HG02970 (cell line): Measurements from ENCODE around the gene TYRO3.
"Not testable (repeated sequence)": the region's sequence is repeated elsewhere in the genome, so short reads cannot be mapped to it uniquely, and the experiment has no call there.

Source experiments
- ATAC-seq: cut with Tn5 transposase; IDR thresholded peaks from one replicate; pipeline ENCODE4 v1.9.1; 2021; ENCODE audit warnings: mild to moderate bottlenecking, moderate library complexity, moderate number of reproducible peaks; ENCODE audit not compliant: unreplicated experiment, low FRiP score

The TYRO3 gene

DNA sequence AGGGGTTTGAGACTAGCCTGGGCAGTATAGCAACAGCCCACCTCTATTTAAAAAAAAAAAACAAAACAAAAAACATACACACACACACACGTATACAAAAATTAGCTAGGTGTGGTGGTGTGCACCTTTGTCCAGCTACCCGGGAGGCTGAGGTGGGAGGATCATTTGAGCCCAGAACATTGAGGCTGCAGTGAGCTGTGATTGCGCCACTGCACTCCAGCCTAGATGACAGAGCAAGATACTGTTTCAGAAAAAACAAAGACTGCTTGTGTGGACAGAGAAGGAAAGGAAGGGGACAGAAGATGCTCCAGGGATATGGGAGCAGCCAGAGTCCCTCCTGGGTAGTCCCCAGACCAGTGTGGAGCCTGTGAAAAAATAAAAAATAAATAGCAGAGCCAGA is 12.9 kb downstream of the TYRO3 start:
- no peak for ATAC-seq

DNA sequence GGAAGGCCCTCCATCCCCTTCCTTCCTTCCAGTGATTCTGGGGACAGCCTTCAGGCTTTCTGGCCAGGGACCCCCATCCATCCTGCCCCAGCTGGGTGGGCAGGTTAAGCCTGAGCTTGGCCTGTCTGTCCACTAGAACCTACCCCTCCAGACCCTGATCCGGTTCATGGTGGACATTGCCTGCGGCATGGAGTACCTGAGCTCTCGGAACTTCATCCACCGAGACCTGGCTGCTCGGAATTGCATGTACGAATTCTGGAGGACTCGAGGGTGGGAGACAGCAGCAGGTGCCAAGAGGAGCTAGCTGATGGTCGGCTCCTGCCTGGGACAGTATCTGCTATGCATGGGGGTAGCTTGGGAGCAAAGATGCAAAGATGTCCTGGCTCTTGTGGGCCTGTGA is 13.9 kb downstream of the TYRO3 start:
- ATAC-seq = no peak

GRCh38 chr15:41573396-41573795 is 14.4 kb downstream of the TYRO3 start:
- no peak for ATAC-seq

- no peak for ATAC-seq
These were observed 15.1 kb downstream of the TYRO3 start for GRCh38 chr15:41574158-41574557.

GRCh38 chr15:41575282-41575681 is 16.3 kb downstream of the TYRO3 start:
- ATAC-seq = no peak

DNA sequence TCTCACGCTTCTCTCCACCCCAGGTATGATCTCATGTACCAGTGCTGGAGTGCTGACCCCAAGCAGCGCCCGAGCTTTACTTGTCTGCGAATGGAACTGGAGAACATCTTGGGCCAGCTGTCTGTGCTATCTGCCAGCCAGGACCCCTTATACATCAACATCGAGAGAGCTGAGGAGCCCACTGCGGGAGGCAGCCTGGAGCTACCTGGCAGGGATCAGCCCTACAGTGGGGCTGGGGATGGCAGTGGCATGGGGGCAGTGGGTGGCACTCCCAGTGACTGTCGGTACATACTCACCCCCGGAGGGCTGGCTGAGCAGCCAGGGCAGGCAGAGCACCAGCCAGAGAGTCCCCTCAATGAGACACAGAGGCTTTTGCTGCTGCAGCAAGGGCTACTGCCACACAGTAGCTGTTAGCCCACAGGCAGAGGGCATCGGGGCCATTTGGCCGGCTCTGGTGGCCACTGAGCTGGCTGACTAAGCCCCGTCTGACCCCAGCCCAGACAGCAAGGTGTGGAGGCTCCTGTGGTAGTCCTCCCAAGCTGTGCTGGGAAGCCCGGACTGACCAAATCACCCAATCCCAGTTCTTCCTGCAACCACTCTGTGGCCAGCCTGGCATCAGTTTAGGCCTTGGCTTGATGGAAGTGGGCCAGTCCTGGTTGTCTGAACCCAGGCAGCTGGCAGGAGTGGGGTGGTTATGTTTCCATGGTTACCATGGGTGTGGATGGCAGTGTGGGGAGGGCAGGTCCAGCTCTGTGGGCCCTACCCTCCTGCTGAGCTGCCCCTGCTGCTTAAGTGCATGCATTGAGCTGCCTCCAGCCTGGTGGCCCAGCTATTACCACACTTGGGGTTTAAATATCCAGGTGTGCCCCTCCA is 19.1 kb downstream of the TYRO3 start:
- no peak for ATAC-seq

DNA sequence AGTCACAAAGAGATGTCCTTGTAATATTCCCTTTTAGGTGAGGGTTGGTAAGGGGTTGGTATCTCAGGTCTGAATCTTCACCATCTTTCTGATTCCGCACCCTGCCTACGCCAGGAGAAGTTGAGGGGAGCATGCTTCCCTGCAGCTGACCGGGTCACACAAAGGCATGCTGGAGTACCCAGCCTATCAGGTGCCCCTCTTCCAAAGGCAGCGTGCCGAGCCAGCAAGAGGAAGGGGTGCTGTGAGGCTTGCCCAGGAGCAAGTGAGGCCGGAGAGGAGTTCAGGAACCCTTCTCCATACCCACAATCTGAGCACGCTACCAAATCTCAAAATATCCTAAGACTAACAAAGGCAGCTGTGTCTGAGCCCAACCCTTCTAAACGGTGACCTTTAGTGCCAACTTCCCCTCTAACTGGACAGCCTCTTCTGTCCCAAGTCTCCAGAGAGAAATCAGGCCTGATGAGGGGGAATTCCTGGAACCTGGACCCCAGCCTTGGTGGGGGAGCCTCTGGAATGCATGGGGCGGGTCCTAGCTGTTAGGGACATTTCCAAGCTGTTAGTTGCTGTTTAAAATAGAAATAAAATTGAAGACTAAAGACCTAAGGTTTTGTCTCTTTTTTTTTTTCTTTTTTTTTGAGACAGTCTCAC is 19.8 kb downstream of the TYRO3 start:
- ATAC-seq = no peak

GRCh38 chr15:41581110-41581509 is 22.1 kb downstream of the TYRO3 start:
- no peak for ATAC-seq

DNA sequence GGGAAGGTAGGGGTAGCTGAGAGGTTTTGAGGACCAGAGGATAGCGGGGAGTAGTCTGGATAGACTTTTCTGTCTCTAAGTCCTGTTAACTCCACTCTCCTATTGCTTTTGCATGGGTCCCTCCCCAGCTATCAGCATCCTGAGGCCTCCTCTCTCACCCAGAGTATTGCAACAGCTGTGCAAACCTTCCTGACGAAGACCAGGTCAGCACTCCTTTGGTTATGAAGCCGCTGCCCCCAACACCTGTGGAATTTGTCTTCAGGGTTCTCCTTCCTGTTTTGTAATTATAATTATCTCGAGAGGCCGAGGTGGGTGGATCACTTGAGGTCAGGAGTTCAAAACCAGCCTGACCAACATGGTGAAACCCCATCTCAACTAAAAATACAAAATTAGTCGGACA is 24.8 kb downstream of the TYRO3 start:
- no peak for ATAC-seq

GRCh38 chr15:41584636-41585126 is 25.7 kb downstream of the TYRO3 start:
- ATAC-seq = no peak

DNA sequence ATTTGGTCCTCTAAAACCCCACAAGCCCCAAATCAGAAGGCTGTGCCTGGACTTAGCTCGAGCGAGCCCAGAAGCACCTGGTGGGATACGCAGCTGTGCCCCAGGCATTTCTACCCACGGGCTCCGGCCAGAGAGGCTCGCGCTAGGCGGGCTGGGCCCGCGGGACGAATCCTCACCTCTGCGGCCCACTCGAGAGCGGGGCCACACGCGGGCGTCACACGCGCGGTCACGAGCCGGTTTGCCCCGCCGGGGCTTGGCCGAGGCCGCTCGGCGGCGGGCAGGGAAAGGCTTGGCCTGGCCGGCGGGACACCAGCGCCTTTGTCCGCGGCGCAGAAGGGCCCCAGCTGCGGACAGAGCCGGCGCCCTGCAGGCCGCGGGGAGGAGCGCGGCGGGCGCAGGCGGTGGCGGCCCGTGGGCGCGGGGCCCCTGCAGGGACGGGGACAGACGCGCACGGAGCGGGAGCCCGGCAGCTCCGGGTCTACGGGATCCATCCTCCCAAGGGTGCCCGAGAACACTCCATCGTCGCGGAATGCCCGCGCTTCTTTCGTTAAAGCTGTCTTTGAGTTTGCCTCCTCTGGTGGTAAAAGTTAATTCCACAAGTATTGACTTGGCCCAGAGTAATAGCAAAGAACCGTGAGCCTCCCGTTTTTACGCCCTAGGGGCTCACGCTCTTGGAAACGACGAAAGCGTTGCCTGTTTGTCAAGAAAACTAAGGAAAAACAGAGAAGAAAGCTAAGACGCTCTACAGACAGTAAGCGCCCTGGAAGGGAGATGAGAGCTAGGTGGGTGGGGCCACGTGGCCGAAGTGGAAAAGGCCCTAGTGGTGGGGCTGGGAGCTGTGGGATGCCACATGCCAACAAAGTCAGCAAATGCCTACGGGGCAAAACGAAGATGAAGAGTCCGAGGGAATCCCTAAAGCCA is 26.4 kb downstream of the TYRO3 start:
- no peak for ATAC-seq

- not testable (repeated sequence) for ATAC-seq
These were observed 27.7 kb downstream of the TYRO3 start for GRCh38 chr15:41586531-41587282.

- not testable (repeated sequence) for ATAC-seq
These were observed 30.0 kb downstream of the TYRO3 start for GRCh38 chr15:41589018-41589417.

GRCh38 chr15:41589571-41589970 is 30.6 kb downstream of the TYRO3 start:
- ATAC-seq = not testable (repeated sequence)

- ATAC-seq = not testable (repeated sequence)
These were observed 32.2 kb downstream of the TYRO3 start for GRCh38 chr15:41591217-41591616.

DNA sequence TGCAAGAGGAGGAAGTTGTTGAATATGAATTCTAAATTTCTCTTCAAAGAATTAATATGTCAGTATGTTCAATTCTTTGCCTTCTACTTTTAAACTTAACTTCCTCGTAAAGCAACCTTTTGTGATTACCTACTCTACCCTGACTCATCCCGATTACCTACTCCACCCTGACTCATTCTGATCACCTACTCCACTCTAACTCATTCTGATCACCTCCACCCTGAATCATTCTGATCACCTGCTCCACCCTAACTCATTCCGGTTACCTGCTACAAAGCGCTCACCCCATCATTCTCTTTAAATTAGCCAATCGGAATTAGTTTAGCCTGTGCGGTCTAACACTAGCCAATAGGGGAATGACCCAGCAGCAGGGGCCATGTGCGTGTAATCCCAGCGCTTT is 33.7 kb downstream of the TYRO3 start:
- ATAC-seq = not testable (repeated sequence)

- no peak for ATAC-seq
These were observed 36.1 kb downstream of the TYRO3 start for GRCh38 chr15:41594801-41595746.

- ATAC-seq = no peak
These were observed 38.0 kb downstream of the TYRO3 start for GRCh38 chr15:41596972-41597371.

GRCh38 chr15:41597787-41598186 is 38.8 kb downstream of the TYRO3 start:
- ATAC-seq = no peak
